ENCODE data around the gene ELK4.

The ELK4 gene

DNA sequence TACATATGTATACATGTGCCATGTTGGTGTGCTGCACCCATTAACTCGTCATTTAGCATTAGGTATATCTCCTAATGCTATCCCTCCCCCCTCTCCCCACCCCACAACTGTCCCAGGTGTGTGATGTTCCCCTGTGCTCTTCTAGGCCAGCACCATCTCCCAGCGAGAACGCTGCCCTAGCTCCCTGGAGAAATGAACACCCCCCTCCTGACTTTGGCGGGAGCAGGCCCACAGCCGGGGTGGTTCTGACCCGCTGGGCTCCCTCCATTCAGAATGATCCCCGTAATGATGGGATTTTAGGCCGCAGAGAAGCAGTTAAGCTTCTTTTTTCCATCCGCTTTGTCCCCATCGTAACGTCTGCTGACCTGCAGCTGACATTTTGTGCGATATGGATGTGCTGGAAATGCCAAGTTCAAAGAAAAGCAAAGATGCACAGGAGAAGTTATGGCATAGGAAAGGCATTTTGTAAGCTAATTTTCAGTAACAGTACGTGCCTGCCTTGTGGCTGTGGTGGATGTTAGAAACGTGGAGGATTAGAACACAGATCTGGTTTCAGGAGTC, 39.3 kb downstream of the ELK4 start:
- no peak for DNase-seq (ENCODE audit: low read depth)
- TF ChIP-seq, protein P1, sequence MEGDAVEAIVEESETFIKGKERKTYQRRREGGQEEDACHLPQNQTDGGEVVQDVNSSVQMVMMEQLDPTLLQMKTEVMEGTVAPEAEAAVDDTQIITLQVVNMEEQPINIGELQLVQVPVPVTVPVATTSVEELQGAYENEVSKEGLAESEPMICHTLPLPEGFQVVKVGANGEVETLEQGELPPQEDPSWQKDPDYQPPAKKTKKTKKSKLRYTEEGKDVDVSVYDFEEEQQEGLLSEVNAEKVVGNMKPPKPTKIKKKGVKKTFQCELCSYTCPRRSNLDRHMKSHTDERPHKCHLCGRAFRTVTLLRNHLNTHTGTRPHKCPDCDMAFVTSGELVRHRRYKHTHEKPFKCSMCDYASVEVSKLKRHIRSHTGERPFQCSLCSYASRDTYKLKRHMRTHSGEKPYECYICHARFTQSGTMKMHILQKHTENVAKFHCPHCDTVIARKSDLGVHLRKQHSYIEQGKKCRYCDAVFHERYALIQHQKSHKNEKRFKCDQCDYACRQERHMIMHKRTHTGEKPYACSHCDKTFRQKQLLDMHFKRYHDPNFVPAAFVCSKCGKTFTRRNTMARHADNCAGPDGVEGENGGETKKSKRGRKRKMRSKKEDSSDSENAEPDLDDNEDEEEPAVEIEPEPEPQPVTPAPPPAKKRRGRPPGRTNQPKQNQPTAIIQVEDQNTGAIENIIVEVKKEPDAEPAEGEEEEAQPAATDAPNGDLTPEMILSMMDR (IDR thresholded peaks at IDR 0.05; ENCODE audit: control insufficient read depth, extremely low read depth, insufficient read depth), result no peak
- no peak overlapping the region for H3K4me3 ChIP-seq (ENCODE audit: low read depth, low read length)

DNA sequence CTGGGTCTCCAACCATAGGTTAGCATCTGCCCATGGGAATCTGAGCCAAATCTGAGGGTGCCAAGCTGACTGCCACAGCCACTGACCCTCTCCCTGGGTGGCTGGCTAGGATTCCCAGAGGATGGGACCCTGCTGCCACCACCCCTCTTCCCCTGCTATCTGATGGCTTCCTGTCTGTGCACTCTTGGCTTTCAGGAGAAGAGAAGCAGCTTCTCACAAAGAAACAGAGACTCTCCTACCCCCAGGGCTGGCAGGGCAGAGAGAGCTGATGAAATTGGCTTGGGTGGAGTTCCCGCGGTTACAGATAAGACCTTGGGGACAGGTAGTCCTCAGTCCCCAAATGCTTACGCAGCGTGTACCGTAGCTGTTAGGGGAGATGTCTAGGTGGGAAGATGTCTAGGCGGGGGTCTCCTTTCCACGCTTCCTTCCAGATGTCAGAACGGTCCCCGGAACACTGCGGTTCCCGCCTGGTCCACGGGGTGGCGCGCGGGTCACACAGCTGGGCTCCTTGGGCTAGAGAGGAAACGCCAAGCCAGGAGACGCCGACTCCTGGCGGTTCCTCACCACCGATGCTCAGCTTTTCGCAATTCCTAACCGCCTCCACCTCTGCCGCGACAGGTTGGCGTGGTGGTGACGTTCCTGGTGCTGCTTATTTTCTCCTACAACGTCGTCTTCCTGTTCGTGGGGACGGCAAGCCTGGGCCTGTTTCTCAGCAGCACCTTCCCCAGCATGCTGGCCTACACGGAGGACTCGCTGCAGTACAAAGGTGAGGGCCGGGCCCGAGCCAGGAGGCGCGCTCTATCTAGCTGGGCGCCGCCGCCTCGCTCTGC, 40.1 kb downstream of the ELK4 start:
- peak; percentile 62 for DNase-seq (ENCODE audit: low read depth)
- TF ChIP-seq, protein P1 (IDR thresholded peaks at IDR 0.05; ENCODE audit: control insufficient read depth, extremely low read depth, insufficient read depth), result peak; percentile 100
- H3K4me3 ChIP-seq (ENCODE audit: low read depth, low read length), result peak overlapping the region; percentile 27; the same call in 1 of the 2 replicates

DNA sequence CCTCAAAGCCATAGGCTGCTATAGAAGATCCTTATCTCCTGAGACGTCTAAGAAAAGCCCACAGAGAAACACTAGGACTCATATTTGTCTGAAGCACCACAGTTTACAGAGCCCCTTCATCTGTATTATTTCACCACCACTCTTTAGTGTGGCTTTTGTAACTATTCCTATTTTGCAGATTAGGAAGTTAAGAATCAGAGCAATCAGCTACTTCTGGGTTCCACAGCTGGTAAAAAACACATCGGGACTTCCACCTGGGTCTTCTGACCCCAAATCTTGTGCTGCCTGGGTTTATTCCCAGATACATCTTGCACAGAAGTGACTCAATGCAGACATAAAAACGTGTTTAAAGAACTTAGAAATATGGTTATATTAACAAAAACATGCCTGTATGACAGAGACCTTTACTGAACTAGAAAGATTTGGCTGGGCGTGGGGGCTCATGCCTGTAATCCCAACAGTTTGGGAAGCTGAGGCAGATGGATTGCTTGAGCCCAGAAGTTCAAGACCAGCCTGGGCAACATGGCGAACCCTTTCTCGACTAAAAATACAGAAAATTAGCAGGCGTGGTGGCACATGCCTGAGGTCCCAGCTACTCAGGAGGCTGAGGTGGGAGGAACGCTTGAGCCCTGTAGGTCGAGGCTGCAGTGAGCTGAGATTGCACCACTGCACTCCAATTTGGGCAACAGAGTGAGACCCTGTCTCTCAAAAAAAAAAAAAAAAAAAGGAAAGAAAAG, 40.9 kb downstream of the ELK4 start:
- no peak for DNase-seq (ENCODE audit: low read depth)
- TF ChIP-seq, protein P1 (IDR thresholded peaks at IDR 0.05; ENCODE audit: control insufficient read depth, extremely low read depth, insufficient read depth), result no peak
- no peak overlapping the region for H3K4me3 ChIP-seq (ENCODE audit: low read depth, low read length)

GRCh38 chr1:205590457-205590768, 41.4 kb downstream of the ELK4 start:
- TF ChIP-seq, protein P1 (IDR thresholded peaks at IDR 0.05; ENCODE audit: control insufficient read depth, extremely low read depth, insufficient read depth), result no peak
- no peak for DNase-seq (ENCODE audit: low read depth)
- no peak overlapping the region for H3K4me3 ChIP-seq (ENCODE audit: low read depth, low read length)

GRCh38 chr1:205589618-205590456, 42.0 kb downstream of the ELK4 start:
- H3K4me3 ChIP-seq (ENCODE audit: low read depth, low read length), result no peak overlapping the region
- TF ChIP-seq, protein P1 (IDR thresholded peaks at IDR 0.05; ENCODE audit: control insufficient read depth, extremely low read depth, insufficient read depth), result no peak
- DNase-seq (ENCODE audit: low read depth), result no peak

DNA sequence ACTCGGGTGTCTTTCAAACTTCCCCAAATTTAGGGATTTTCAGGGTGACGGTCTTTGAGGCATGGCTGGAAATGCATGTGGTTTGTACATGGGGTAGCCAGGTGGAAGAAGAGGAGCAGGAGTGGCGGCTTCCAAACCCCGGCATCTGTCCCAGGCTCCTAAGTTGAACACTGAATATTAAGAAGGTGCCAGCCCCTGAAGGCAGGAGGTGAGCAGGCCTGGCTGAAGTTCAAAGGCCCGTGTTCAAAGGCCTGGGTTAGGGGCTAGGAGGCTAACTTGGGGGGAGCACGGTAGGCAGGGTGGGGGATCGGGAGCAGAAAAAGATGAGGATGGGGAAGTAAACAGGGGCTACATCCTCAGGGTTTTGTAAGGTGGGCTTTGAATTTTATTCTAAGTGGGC, 42.8 kb downstream of the ELK4 start:
- H3K4me3 ChIP-seq (ENCODE audit: low read depth, low read length), result no peak overlapping the region
- TF ChIP-seq, protein P1 (IDR thresholded peaks at IDR 0.05; ENCODE audit: control insufficient read depth, extremely low read depth, insufficient read depth), result no peak
- no peak for DNase-seq (ENCODE audit: low read depth)

All from LNCaP clone FGC (cell line).